Mesenchymal stem cell (in vitro differentiated cells and primary cell): Measurements from ENCODE around the gene NTF4.

ENCODE experiments used
- DNase-seq: peaks from one replicate; pipeline ENCODE4 v3.0.0-alpha.2; 2013
- H2AFZ ChIP-seq: one replicate; pipeline ENCODE4 v1.6.1; 2013; ENCODE audit warnings: low read depth, mild to moderate bottlenecking, control low read depth, inconsistent platforms, low read length, moderate library complexity
- H2AK5ac ChIP-seq: 2 replicates; pipeline ENCODE4 v1.6.1; 2013; ENCODE audit warnings: low read length, moderate library complexity, mild to moderate bottlenecking, inconsistent platforms; ENCODE audit not compliant: severe bottlenecking
- H2BK120ac ChIP-seq: one replicate; pipeline ENCODE4 v1.6.1; 2013; ENCODE audit warnings: low read depth, mild to moderate bottlenecking, inconsistent platforms, low read length, moderate library complexity
- H2BK12ac ChIP-seq, 2 experiments: one replicate each; pipeline ENCODE4 v1.6.1; 2013; ENCODE audit warnings: inconsistent platforms in 2 of 2, low read length in 2 of 2, mild to moderate bottlenecking in 2 of 2, moderate library complexity in 2 of 2, control low read depth in 1 of 2
- H2BK15ac ChIP-seq: one replicate; pipeline ENCODE4 v1.6.1; 2013; ENCODE audit warnings: mild to moderate bottlenecking, low read depth, inconsistent platforms; ENCODE audit not compliant: poor library complexity, severe bottlenecking
- H2BK5ac ChIP-seq: 2 replicates; pipeline ENCODE4 v1.6.1; 2013; ENCODE audit warnings: low read depth, mild to moderate bottlenecking, low read length, control low read depth, inconsistent platforms; ENCODE audit not compliant: poor library complexity, severe bottlenecking
- H3K14ac ChIP-seq, 2 experiments: one replicate each; pipeline ENCODE4 v1.6.1; 2013; ENCODE audit warnings: inconsistent platforms in 2 of 2, low read length in 2 of 2, control low read depth in 1 of 2, mild to moderate bottlenecking in 1 of 2, moderate library complexity in 1 of 2
- H3K18ac ChIP-seq, 2 experiments: one replicate each; pipeline ENCODE4 v1.6.1; 2013; ENCODE audit warnings: inconsistent platforms in 2 of 2, low read length in 2 of 2, control low read depth in 1 of 2, low read depth in 1 of 2, mild to moderate bottlenecking in 1 of 2
- H3K23ac ChIP-seq, 2 experiments: one replicate each; pipeline ENCODE4 v1.6.1; 2013; ENCODE audit warnings: inconsistent platforms in 2 of 2, low read length in 2 of 2, mild to moderate bottlenecking in 2 of 2, moderate library complexity in 2 of 2, control low read depth in 1 of 2
- H3K27ac ChIP-seq: 2 replicates; pipeline ENCODE4 v1.5.1; 2013; ENCODE audit warnings: mild to moderate bottlenecking, moderate library complexity, low read length, control low read depth, inconsistent platforms; ENCODE audit not compliant: poor library complexity, severe bottlenecking
- H3K27me3 ChIP-seq, 2 experiments: 2 replicates each; pipeline versions ENCODE4 v1.6.1 to v1.7.0; 2013; ENCODE audit warnings: low read length in 2 of 2, mild to moderate bottlenecking in 2 of 2, moderate library complexity in 2 of 2, control low read depth in 1 of 2, inconsistent platforms in 1 of 2; ENCODE audit not compliant: control insufficient read depth in 1 of 2, insufficient read depth in 1 of 2
- H3K36me3 ChIP-seq, 2 experiments: 2 replicates each; pipeline versions ENCODE4 v1.6.1 to v1.7.0; 2013; ENCODE audit warnings: low read length in 2 of 2, control low read depth in 1 of 2, inconsistent platforms in 1 of 2, low read depth in 1 of 2, mild to moderate bottlenecking in 1 of 2; ENCODE audit not compliant: insufficient read depth in 2 of 2, control insufficient read depth in 1 of 2
- H3K4ac ChIP-seq, 2 experiments: one replicate each; pipeline ENCODE4 v1.6.1; 2013; ENCODE audit warnings: inconsistent platforms in 2 of 2, low read length in 2 of 2, mild to moderate bottlenecking in 2 of 2, moderate library complexity in 2 of 2, control low read depth in 1 of 2, low read depth in 1 of 2
- H3K4me1 ChIP-seq: 2 replicates; pipeline ENCODE4 v1.6.1; 2013; ENCODE audit warnings: low read depth, low read length, control low read depth; ENCODE audit not compliant: control insufficient read depth, insufficient read depth
- H3K4me2 ChIP-seq: 2 replicates; pipeline ENCODE4 v1.6.1; 2013; ENCODE audit warnings: low read length, mild to moderate bottlenecking, inconsistent platforms; ENCODE audit not compliant: poor library complexity, severe bottlenecking
- H3K4me3 ChIP-seq, 2 experiments: 2 replicates each; pipeline versions ENCODE4 v1.5.1 to v1.7.0; 2013; ENCODE audit warnings: low read length in 2 of 2, mild to moderate bottlenecking in 2 of 2, control low read depth in 1 of 2, low read depth in 1 of 2; ENCODE audit not compliant: insufficient read depth in 1 of 2
- H3K79me1 ChIP-seq: replicated peaks from 2 replicates; pipeline ENCODE4 v1.6.1; 2013; ENCODE audit warnings: mild to moderate bottlenecking, control low read depth, low read length, inconsistent platforms; ENCODE audit not compliant: poor library complexity, severe bottlenecking
- H3K9ac ChIP-seq: 2 replicates; pipeline ENCODE4 v1.7.0; 2013; ENCODE audit warnings: mild to moderate bottlenecking, low read length, moderate library complexity
- H3K9me3 ChIP-seq: 2 replicates; pipeline ENCODE4 v1.7.0; 2013; ENCODE audit warnings: mild to moderate bottlenecking, low read length; ENCODE audit not compliant: control insufficient read depth
- H4K8ac ChIP-seq: one replicate; pipeline ENCODE4 v1.6.1; 2013; ENCODE audit warnings: inconsistent platforms, mild to moderate bottlenecking, low read length, moderate library complexity
- H4K91ac ChIP-seq: one replicate; pipeline ENCODE4 v1.6.1; 2013; ENCODE audit warnings: mild to moderate bottlenecking, low read length, inconsistent platforms
- WGBS: methylation state at CpG from one replicate; pipeline ENCODE4 v1.1.7; 2013; ENCODE audit warnings: mixed read lengths; 5-methylcytosine and 5-hydroxymethylcytosine counted together

NTF4 gene

GRCh38 chr19:49069026-49069425, 4.4 kb upstream of the NTF4 start:
- H2AK5ac ChIP-seq, result no peak overlapping the region
- peaks cover 5% of the 10 kb centered on the region for H3K9me3 ChIP-seq
- H3K14ac ChIP-seq, result no peak overlapping the region
- no peak overlapping the region for H2BK5ac ChIP-seq
- no peaks in the 10 kb centered on the region for H3K36me3 ChIP-seq
- H4K91ac ChIP-seq, result no peak overlapping the region
- H3K79me1 ChIP-seq, result no peaks in the 10 kb centered on the region
- no peak overlapping the region for H2BK12ac ChIP-seq
- H3K9ac ChIP-seq, result no peak overlapping the region
- no peak overlapping the region for H4K8ac ChIP-seq
- peaks cover 23% of the 10 kb centered on the region for H3K4me1 ChIP-seq
- H2BK120ac ChIP-seq, result no peak overlapping the region
- no peak overlapping the region for H3K4me3 ChIP-seq
- H2AFZ ChIP-seq, result no peak overlapping the region
- H2BK15ac ChIP-seq, result no peak overlapping the region
- no peak overlapping the region for H3K18ac ChIP-seq
- H3K27ac ChIP-seq, result no peak overlapping the region
- no peak overlapping the region for H3K23ac ChIP-seq
- H3K27me3 ChIP-seq, result peaks cover 86% of the 10 kb centered on the region in 2 experiments
- WGBS, result 92% methylated on average over 9 of the region's 9 CpGs
- no peak overlapping the region for H3K4ac ChIP-seq
- H3K4me2 ChIP-seq, result no peak overlapping the region
- no peak for DNase-seq

- H2BK15ac ChIP-seq, result no peak overlapping the region
- no peak overlapping the region for H4K91ac ChIP-seq
- H3K79me1 ChIP-seq, result no peaks in the 10 kb centered on the region
- H3K4me3 ChIP-seq, result no peak overlapping the region
- peaks cover 5% of the 10 kb centered on the region for H3K9me3 ChIP-seq
- no peak overlapping the region for H2AK5ac ChIP-seq
- no peak overlapping the region for H3K27ac ChIP-seq
- H3K4ac ChIP-seq, result no peak overlapping the region
- H3K36me3 ChIP-seq, result no peaks in the 10 kb centered on the region
- 68% methylated on average over 3 of the region's 3 CpGs for WGBS
- no peak overlapping the region for H4K8ac ChIP-seq
- H3K23ac ChIP-seq, result no peak overlapping the region
- H3K4me2 ChIP-seq, result no peak overlapping the region
- no peak overlapping the region for H2BK120ac ChIP-seq
- no peak for DNase-seq
- no peak overlapping the region for H2BK12ac ChIP-seq
- peaks cover 22% of the 10 kb centered on the region for H3K4me1 ChIP-seq
- no peak overlapping the region for H3K14ac ChIP-seq
- H2BK5ac ChIP-seq, result no peak overlapping the region
- no peak overlapping the region for H3K9ac ChIP-seq
- H2AFZ ChIP-seq, result no peak overlapping the region
- H3K18ac ChIP-seq, result no peak overlapping the region
- peaks cover 81 to 86% of the 10 kb centered on the region in 2 experiments for H3K27me3 ChIP-seq
Measured at GRCh38 chr19:49067554-49067953, 2.9 kb upstream of the NTF4 start.

DNA sequence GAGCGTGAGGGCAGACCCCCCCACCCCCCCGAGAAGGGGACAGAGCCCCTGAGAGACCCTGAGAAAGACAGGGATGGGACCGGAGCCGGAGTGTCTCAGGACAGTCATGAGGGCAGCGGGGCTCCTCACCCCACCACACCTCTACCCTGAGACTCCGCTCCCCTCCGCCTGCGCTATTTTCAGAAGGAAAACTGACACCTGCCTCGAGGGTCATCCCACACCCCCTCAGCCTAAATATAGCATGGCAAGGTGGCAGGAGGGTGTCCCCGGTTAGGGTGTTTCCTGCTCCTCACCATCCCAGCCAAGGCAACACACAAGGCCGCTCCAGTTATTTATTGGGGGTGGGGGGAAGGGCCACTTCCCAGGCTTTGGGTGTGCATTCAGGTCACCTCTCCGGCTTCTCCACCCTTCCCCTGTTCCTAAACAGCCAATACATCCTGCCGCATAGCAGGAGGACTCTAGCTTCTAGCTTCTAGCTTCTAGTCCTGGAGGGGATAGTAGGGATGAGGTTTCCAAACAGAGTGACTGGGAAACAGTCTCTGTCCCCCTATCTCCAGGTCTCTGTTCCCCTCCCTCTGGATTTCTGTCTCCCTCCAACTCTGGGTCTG, 1.4 kb upstream of the NTF4 start:
- Histone ChIP-seq H3K36me3 (peaks cover 0 to 4% of the 10 kb centered on the region in 2 experiments), H3K27me3 (peaks cover 72 to 84% of the 10 kb centered on the region in 2 experiments), H2BK12ac (no peak overlapping the region), H4K91ac (no peak overlapping the region), H2AK5ac (no peak overlapping the region), H3K23ac (peak overlapping the region in 1 of 2 experiments; percentile 64), H2AFZ (no peak overlapping the region), H2BK15ac (no peak overlapping the region), H3K4me2 (no peak overlapping the region), H3K14ac (no peak overlapping the region), H3K4me3 (no peak overlapping the region), H3K9ac (no peak overlapping the region), H4K8ac (no peak overlapping the region), H3K79me1 (no peaks in the 10 kb centered on the region), H2BK5ac (no peak overlapping the region), H3K27ac (no peak overlapping the region), H3K4me1 (peaks cover 15% of the 10 kb centered on the region), H2BK120ac (no peak overlapping the region), H3K18ac (no peak overlapping the region), H3K9me3 (peaks cover 5% of the 10 kb centered on the region), H3K4ac (no peak overlapping the region)
- WGBS, result 61% methylated on average over 7 of the region's 13 CpGs
- no peak for DNase-seq

- Histone ChIP-seq H2BK15ac (peak overlapping the region; percentile 46), H2AFZ (no peak overlapping the region), H3K36me3 (peaks cover 0 to 4% of the 10 kb centered on the region in 2 experiments), H3K23ac (peak overlapping the region in 1 of 2 experiments; percentile 10), H3K4me2 (peak overlapping the region; percentile 80), H3K14ac (peak overlapping the region in 1 of 2 experiments; percentile 4), H3K4me3 (no peak overlapping the region), H3K9ac (no peak overlapping the region), H4K91ac (no peak overlapping the region), H3K4me1 (peaks cover 15% of the 10 kb centered on the region), H3K18ac (no peak overlapping the region), H3K27ac (no peak overlapping the region), H2AK5ac (no peak overlapping the region), H3K27me3 (peaks cover 54 to 81% of the 10 kb centered on the region in 2 experiments), H2BK12ac (no peak overlapping the region), H2BK120ac (no peak overlapping the region), H3K79me1 (peaks cover 2% of the 10 kb centered on the region), H4K8ac (no peak overlapping the region), H2BK5ac (no peak overlapping the region), H3K4ac (no peak overlapping the region), H3K9me3 (no peaks in the 10 kb centered on the region)
- no peak for DNase-seq
- WGBS, result 63% methylated on average over 8 of the region's 10 CpGs
Measured at GRCh38 chr19:49064029-49064629, 489 bp downstream of the NTF4 start.
